MCF 10A (cell line): Measurements from ENCODE around the gene CYP19A1. TPM values are rescaled to one million over a fixed set of nuclear protein-coding genes. Genes with fewer than 3 reads are reported as not detected.

Source experiments
- BruUV-seq: library from RNA; stranded (reverse); fragments of 400-500 nt; replicated peaks from 2 replicates; lab custom pipeline; 2021; lab: Mats Ljungman, UMichigan
- CTCF ChIA-PET: fragments of 300-600 bp; sonication (Branson Sonifier 250); formaldehyde crosslinking; extraction: SDS; loops from one replicate; lab custom pipeline; 2021; ENCODE audit warnings: antibody characterized with exemption, inconsistent platforms; lab: Yijun Ruan, JAX
- POLR2A ChIA-PET: fragments of 300-600, 350-650 bp; sonication (Branson Sonifier 250); formaldehyde crosslinking; extraction: SDS; loops from one replicate; lab custom pipeline; 2020; ENCODE audit warnings: antibody characterized with exemption, inconsistent platforms; lab: Yijun Ruan, JAX
- DNase-seq: peaks from one replicate; pipeline ENCODE4 v3.0.0-alpha.2; 2018; ENCODE audit not compliant: unreplicated experiment
- H3K27ac Mint-ChIP-seq: one replicate; pipeline ENCODE4 v1.8.0; 2022; ENCODE audit warnings: mild to moderate bottlenecking, low read depth, mixed read lengths; ENCODE audit not compliant: unreplicated experiment
- H3K27me3 Mint-ChIP-seq: one replicate; pipeline ENCODE4 v1.8.0; 2022; ENCODE audit warnings: mixed read lengths; ENCODE audit not compliant: insufficient read depth, unreplicated experiment
- H3K36me3 Mint-ChIP-seq: one replicate; pipeline ENCODE4 v1.8.0; 2022; ENCODE audit warnings: mild to moderate bottlenecking, moderate library complexity, mixed read lengths; ENCODE audit not compliant: insufficient read depth, unreplicated experiment
- H3K4me1 Mint-ChIP-seq: one replicate; pipeline ENCODE4 v1.8.0; 2022; ENCODE audit warnings: mixed read lengths; ENCODE audit not compliant: insufficient read depth, unreplicated experiment
- H3K4me3 Mint-ChIP-seq: one replicate; pipeline ENCODE4 v1.8.0; 2022; ENCODE audit warnings: mild to moderate bottlenecking, moderate library complexity, mixed read lengths; ENCODE audit not compliant: unreplicated experiment
- H3K9me3 Mint-ChIP-seq: one replicate; pipeline ENCODE4 v1.8.0; 2022; ENCODE audit warnings: mixed read lengths; ENCODE audit not compliant: unreplicated experiment
- CTCF ChIP-seq: fragments of 200-600 bp; IDR thresholded peaks from one replicate; pipeline ENCODE4 v1.8.0; 2022; ENCODE audit warnings: antibody characterized with exemption, mild to moderate bottlenecking; ENCODE audit not compliant: unreplicated experiment
- intact Hi-C: fragments of 100-400 bp; cut with micrococcal nuclease; formaldehyde crosslinking; loops from 2 replicates; pipeline ENCODE4 v1.14.1; 2022
- total RNA-seq: library from RNA; stranded (reverse); gene quantifications from 2 replicates; pipeline ENCODE4 v1.2.3, GENCODE V29; 2022

The CYP19A1 gene
- total RNA-seq, 1 experiment from 2014 or later: not detected

GRCh38 chr15:51371266-51371665 lies 32.9 kb upstream of the CYP19A1 start:
- intact Hi-C loops: no loop called here
- POLR2A ChIA-PET: no interaction called here
- no peak for TF ChIP-seq CTCF
- no peaks in the 10 kb centered on the region for H3K36me3 Mint-ChIP-seq
- no peak for DNase-seq
- no TSS peak for BruUV-seq
- no peak overlapping the region for H3K4me3 Mint-ChIP-seq
- H3K4me1 Mint-ChIP-seq: peaks cover 11% of the 10 kb centered on the region
- no peaks in the 10 kb centered on the region for H3K9me3 Mint-ChIP-seq
- H3K27ac Mint-ChIP-seq: no peak overlapping the region
- no peaks in the 10 kb centered on the region for H3K27me3 Mint-ChIP-seq
- CTCF ChIA-PET: interaction anchor here (0.6 to 3.0 kb wide), 6 partner anchors 10 to 1449 kb away, joined by 3 to 16 read pairs (median 4); no protein-coding TSS in a partner anchor

- CTCF ChIA-PET: interaction anchor here (0.8 to 3.0 kb wide), 4 partner anchors 12 to 207 kb away, joined by 3 to 16 read pairs (median 9); no protein-coding TSS in a partner anchor
- no peak overlapping the region for H3K27ac Mint-ChIP-seq
- intact Hi-C loops: no loop called here
- no peak overlapping the region for H3K4me3 Mint-ChIP-seq
- no peak for DNase-seq
- TF ChIP-seq CTCF: no peak
- no peaks in the 10 kb centered on the region for H3K27me3 Mint-ChIP-seq
- no TSS peak for BruUV-seq
- H3K9me3 Mint-ChIP-seq: no peaks in the 10 kb centered on the region
- H3K4me1 Mint-ChIP-seq: peaks cover 11% of the 10 kb centered on the region
- POLR2A ChIA-PET: interaction anchor here (0.9 kb wide), 1 partner anchor 10 kb away, joined by 3 read pairs; no protein-coding TSS in a partner anchor
- no peaks in the 10 kb centered on the region for H3K36me3 Mint-ChIP-seq
Measured at GRCh38 chr15:51369451-51369761, 31.0 kb upstream of the CYP19A1 start.

GRCh38 chr15:51368751-51369450 lies 30.5 kb upstream of the CYP19A1 start:
- TF ChIP-seq CTCF: no peak
- no peaks in the 10 kb centered on the region for H3K36me3 Mint-ChIP-seq
- BruUV-seq: no TSS peak
- H3K27me3 Mint-ChIP-seq: no peaks in the 10 kb centered on the region
- no peak overlapping the region for H3K4me3 Mint-ChIP-seq
- intact Hi-C loops: no loop called here
- peaks cover 11% of the 10 kb centered on the region for H3K4me1 Mint-ChIP-seq
- POLR2A ChIA-PET: interaction anchor here (0.9 kb wide), 1 partner anchor 10 kb away, joined by 3 read pairs; no protein-coding TSS in a partner anchor
- CTCF ChIA-PET: interaction anchor here (0.6 to 3.0 kb wide), 7 partner anchors 12 to 206 kb away, joined by 3 to 16 read pairs (median 3); no protein-coding TSS in a partner anchor
- no peaks in the 10 kb centered on the region for H3K9me3 Mint-ChIP-seq
- H3K27ac Mint-ChIP-seq: no peak overlapping the region
- DNase-seq: peak; percentile 60

- intact Hi-C loops: no loop called here
- POLR2A ChIA-PET: no interaction called here
- no peaks in the 10 kb centered on the region for H3K36me3 Mint-ChIP-seq
- H3K27me3 Mint-ChIP-seq: no peaks in the 10 kb centered on the region
- H3K4me1 Mint-ChIP-seq: peaks cover 11% of the 10 kb centered on the region
- no peak for TF ChIP-seq CTCF
- CTCF ChIA-PET: interaction anchor here (0.6 to 3.0 kb wide), 5 partner anchors 13 to 206 kb away, joined by 3 to 16 read pairs (median 4); no protein-coding TSS in a partner anchor
- H3K4me3 Mint-ChIP-seq: no peak overlapping the region
- no TSS peak for BruUV-seq
- no peak overlapping the region for H3K27ac Mint-ChIP-seq
- H3K9me3 Mint-ChIP-seq: no peaks in the 10 kb centered on the region
- DNase-seq: no peak
Measured at GRCh38 chr15:51368307-51368706, 29.9 kb upstream of the CYP19A1 start.
